ENCODE data around the gene CDK19. TPM values are rescaled to one million over a fixed set of nuclear protein-coding genes. Genes with fewer than 3 reads are reported as not detected.

Gene CDK19
- polyA plus RNA-seq, 1 of the 3 experiments (the other 2 are of a cell fraction), result 6.5 TPM

DNA sequence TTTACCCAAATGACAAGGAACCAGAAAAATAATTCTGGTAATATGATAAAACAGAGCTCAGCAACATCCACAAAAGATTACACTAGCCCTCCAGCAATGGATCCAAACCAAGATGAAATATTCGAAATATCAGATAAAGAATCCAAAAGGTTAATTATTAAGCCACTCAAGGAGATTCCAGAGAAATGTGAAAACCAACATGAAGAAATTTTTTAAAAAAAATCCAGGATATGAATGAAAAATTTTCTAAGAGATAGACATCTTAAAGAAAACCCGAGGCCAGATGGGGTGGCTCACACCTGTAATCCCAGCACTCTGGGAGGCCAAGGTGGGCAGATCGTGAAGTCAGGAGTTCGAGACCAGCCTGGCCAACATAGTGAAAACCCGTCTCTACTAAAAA lies 124.4 kb downstream of the CDK19 start:
- TF ChIP-seq EZH2phosphoT487 (IDR thresholded peaks at IDR 0.05; ENCODE audit: borderline replicate concordance, low read depth) (no peak), GABPA (IDR thresholded peaks at IDR 0.05; ENCODE audit: low read depth) (no peak), ELF1 (IDR thresholded peaks at IDR 0.05) (no peak), RCOR1 (IDR thresholded peaks at IDR 0.05; ENCODE audit: low read length) (no peak), RXRA (IDR thresholded peaks at IDR 0.05; ENCODE audit: borderline replicate concordance, low read depth) (no peak), SMC3 (IDR thresholded peaks at IDR 0.05; ENCODE audit: low read depth, low read length) (no peak), JUND (IDR thresholded peaks at IDR 0.05) (no peak)
- TF ChIP-seq, protein P1, sequence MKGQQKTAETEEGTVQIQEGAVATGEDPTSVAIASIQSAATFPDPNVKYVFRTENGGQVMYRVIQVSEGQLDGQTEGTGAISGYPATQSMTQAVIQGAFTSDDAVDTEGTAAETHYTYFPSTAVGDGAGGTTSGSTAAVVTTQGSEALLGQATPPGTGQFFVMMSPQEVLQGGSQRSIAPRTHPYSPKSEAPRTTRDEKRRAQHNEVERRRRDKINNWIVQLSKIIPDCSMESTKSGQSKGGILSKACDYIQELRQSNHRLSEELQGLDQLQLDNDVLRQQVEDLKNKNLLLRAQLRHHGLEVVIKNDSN (IDR thresholded peaks at IDR 0.05; ENCODE audit: borderline replicate concordance, low read depth), result no peak
- TF ChIP-seq, protein P2, sequence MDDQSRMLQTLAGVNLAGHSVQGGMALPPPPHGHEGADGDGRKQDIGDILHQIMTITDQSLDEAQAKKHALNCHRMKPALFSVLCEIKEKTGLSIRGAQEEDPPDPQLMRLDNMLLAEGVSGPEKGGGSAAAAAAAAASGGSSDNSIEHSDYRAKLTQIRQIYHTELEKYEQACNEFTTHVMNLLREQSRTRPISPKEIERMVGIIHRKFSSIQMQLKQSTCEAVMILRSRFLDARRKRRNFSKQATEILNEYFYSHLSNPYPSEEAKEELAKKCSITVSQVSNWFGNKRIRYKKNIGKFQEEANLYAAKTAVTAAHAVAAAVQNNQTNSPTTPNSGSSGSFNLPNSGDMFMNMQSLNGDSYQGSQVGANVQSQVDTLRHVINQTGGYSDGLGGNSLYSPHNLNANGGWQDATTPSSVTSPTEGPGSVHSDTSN (IDR thresholded peaks at IDR 0.05), result no peak
- H3K9me2 ChIP-seq, result no peaks in the 10 kb centered on the region
- no peaks in the 10 kb centered on the region for H3K9me3 ChIP-seq
- no peak overlapping the region for H3K4me3 ChIP-seq (ENCODE audit: low read depth in 2 of 2, low read length in 1 of 2)
- WGBS (ENCODE audit: low lambda C conversion rate), result 89% methylated on average over 5 of the region's 5 CpGs
- peaks cover 25% of the 10 kb centered on the region for H3K79me2 ChIP-seq (ENCODE audit: insufficient read depth)
- no peak overlapping the region for H3K27ac ChIP-seq (ENCODE audit: low read depth in 2 of 2, low read length in 1 of 2)
- H3K36me3 ChIP-seq (replicated peaks in 1 of 2; ENCODE audit: control insufficient read depth in 1 of 2, insufficient read depth in 2 of 2, low read length in 1 of 2), result no peaks in the 10 kb centered on the region
- peaks cover 5% of the 10 kb centered on the region for H3F3A ChIP-seq (replicated peaks; ENCODE audit: insufficient read depth)
- no peaks in the 10 kb centered on the region for H3K27me3 ChIP-seq (ENCODE audit: insufficient read depth)
- no peaks in the 10 kb centered on the region for H4K20me1 ChIP-seq (ENCODE audit: insufficient read depth)
- H2AFZ ChIP-seq (ENCODE audit: low read depth), result no peak overlapping the region
- DNase-seq, result no peak
- peaks cover 5 to 8% of the 10 kb centered on the region in 2 experiments; a peak in 1 of 4 replicates for H3K4me1 ChIP-seq (ENCODE audit: control insufficient read depth in 1 of 2, insufficient read depth in 2 of 2, low read depth in 1 of 2, low read length in 1 of 2)
- H3K9ac ChIP-seq, result no peak overlapping the region
- H3K4me2 ChIP-seq, result no peak overlapping the region
- POLR2A ChIA-PET, result interaction anchor here (0.7 to 1.8 kb wide), 3 partner anchors 124 to 267 kb away, joined by 3 to 6 read pairs (median 3); partner anchors contain the start of genes AMD1, CDK19 and GTF3C6
- CTCF ChIA-PET, result interaction anchor here (0.9 to 1.4 kb wide), 3 partner anchors 9 to 520 kb away, joined by 3 to 4 read pairs (median 3); no protein-coding TSS in a partner anchor

DNA sequence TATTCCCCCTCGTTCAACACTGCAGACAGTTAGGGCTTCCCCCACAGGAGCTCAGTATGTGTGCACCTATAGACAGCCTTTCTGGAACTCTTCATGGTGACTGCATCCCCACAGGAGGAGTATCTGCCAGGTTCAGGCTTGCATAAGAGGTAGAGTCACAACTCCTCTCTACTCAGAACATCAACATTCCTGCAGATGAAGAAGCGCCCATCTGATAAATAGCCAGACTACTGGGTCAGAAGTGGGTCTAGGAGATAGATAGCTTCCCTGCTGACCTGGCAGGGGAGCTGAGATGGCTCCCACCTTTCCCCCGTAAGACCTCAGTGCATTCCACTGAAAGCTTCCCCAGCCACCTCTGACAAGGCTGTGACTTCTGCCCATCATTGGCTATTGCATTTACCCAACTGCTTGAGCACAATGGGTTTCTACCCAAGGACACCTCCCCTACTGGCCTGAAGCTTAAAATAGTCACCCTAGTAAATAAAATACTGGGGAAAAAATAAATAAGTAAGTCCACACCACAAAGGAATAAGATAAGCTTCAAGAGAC lies 125.1 kb downstream of the CDK19 start:
- no peak overlapping the region for H3K4me3 ChIP-seq (ENCODE audit: low read depth in 2 of 2, low read length in 1 of 2)
- no peak overlapping the region for H2AFZ ChIP-seq (ENCODE audit: low read depth)
- H3K9me3 ChIP-seq, result no peaks in the 10 kb centered on the region
- ChIA-PET POLR2A (interaction anchor here (0.7 to 1.8 kb wide), 4 partner anchors 125 to 268 kb away, joined by 3 to 6 read pairs (median 3); partner anchors contain the start of genes AMD1, CDK19 and GTF3C6), CTCF (interaction anchor here (0.9 to 1.4 kb wide), 3 partner anchors 8 to 520 kb away, joined by 3 to 4 read pairs (median 3); no protein-coding TSS in a partner anchor)
- no peaks in the 10 kb centered on the region for H4K20me1 ChIP-seq (ENCODE audit: insufficient read depth)
- peaks cover 5% of the 10 kb centered on the region for H3F3A ChIP-seq (replicated peaks; ENCODE audit: insufficient read depth)
- WGBS (ENCODE audit: low lambda C conversion rate), result 88% methylated on average over 2 of the region's 3 CpGs
- H3K4me1 ChIP-seq (ENCODE audit: control insufficient read depth in 1 of 2, insufficient read depth in 2 of 2, low read depth in 1 of 2, low read length in 1 of 2), result peaks cover 5 to 8% of the 10 kb centered on the region in 2 experiments; a peak in 1 of 4 replicates
- TF ChIP-seq RFX5 (IDR thresholded peaks at IDR 0.05; ENCODE audit: low read length) (no peak), MEF2A (IDR thresholded peaks at IDR 0.05; ENCODE audit: borderline replicate concordance, low read depth) (no peak), NRF1 (IDR thresholded peaks at IDR 0.05; ENCODE audit: low read depth, low read length) (no peak), NFIC (IDR thresholded peaks at IDR 0.05; ENCODE audit: borderline replicate concordance) (no peak), CHD2 (IDR thresholded peaks at IDR 0.05; ENCODE audit: low read length, partially characterized antibody) (no peak), EP300 (IDR thresholded peaks at IDR 0.05; ENCODE audit: borderline replicate concordance in 1 of 2, low read depth in 1 of 2, low read length in 1 of 2) (no peak), GABPA (IDR thresholded peaks at IDR 0.05; ENCODE audit: low read depth) (no peak), TAF1 (IDR thresholded peaks at IDR 0.05; ENCODE audit: borderline replicate concordance, low read depth, low read length) (no peak), EZH2phosphoT487 (IDR thresholded peaks at IDR 0.05; ENCODE audit: borderline replicate concordance, low read depth) (no peak)
- TF ChIP-seq, protein P1 (IDR thresholded peaks at IDR 0.05; ENCODE audit: borderline replicate concordance, low read depth), result no peak
- TF ChIP-seq, protein P3, sequence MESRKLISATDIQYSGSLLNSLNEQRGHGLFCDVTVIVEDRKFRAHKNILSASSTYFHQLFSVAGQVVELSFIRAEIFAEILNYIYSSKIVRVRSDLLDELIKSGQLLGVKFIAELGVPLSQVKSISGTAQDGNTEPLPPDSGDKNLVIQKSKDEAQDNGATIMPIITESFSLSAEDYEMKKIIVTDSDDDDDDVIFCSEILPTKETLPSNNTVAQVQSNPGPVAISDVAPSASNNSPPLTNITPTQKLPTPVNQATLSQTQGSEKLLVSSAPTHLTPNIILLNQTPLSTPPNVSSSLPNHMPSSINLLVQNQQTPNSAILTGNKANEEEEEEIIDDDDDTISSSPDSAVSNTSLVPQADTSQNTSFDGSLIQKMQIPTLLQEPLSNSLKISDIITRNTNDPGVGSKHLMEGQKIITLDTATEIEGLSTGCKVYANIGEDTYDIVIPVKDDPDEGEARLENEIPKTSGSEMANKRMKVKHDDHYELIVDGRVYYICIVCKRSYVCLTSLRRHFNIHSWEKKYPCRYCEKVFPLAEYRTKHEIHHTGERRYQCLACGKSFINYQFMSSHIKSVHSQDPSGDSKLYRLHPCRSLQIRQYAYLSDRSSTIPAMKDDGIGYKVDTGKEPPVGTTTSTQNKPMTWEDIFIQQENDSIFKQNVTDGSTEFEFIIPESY (IDR thresholded peaks at IDR 0.05; ENCODE audit: borderline replicate concordance, low read depth), result no peak
- TF ChIP-seq, protein P4, sequence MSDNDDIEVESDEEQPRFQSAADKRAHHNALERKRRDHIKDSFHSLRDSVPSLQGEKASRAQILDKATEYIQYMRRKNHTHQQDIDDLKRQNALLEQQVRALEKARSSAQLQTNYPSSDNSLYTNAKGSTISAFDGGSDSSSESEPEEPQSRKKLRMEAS (IDR thresholded peaks at IDR 0.05; ENCODE audit: low read depth), result no peak
- no peaks in the 10 kb centered on the region for H3K27me3 ChIP-seq (ENCODE audit: insufficient read depth)
- no peaks in the 10 kb centered on the region for H3K36me3 ChIP-seq (replicated peaks in 1 of 2; ENCODE audit: control insufficient read depth in 1 of 2, insufficient read depth in 2 of 2, low read length in 1 of 2)
- no peak overlapping the region for H3K4me2 ChIP-seq
- H3K27ac ChIP-seq (ENCODE audit: low read depth in 2 of 2, low read length in 1 of 2), result no peak overlapping the region
- DNase-seq, result no peak
- H3K79me2 ChIP-seq (ENCODE audit: insufficient read depth), result peaks cover 22% of the 10 kb centered on the region
- H3K9me2 ChIP-seq, result no peaks in the 10 kb centered on the region
- H3K9ac ChIP-seq, result no peak overlapping the region

Data from SK-N-SH (cell line).